NCI-H1105 (cell line): ENCODE measurements around the gene HRK.

Experiments
- DNase-seq: peaks from one replicate; lab custom pipeline; 2025; lab: John Stamatoyannopoulos, UW

Gene HRK

DNA sequence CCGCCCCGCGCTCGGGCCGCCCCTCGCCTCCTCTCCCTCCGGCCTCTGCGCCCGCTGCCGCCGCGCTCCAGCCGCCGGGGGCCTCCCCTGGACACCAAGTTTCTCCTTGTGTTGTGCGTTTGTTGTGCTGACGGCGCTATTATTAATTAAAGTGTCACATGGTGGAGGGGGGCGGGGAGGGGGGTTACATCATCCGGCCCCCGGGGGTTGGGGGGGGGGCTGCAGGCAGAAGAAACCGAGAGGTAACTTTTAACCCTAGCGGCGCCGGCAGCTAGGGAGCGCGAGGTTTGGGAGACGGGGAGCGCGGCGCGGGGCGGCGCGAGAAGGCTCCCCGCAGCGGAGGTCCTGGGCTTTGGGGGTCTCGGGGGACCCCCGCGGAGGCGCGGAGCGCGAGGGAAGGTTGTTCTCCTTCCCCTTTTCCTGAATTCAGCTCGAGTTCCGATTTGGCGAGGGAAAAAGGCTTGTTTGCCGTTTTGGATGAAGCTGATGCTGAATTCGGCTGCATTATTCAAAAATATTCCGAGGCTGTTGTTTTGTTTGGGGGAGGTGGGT, at the start of gene HRK:
Gene HRK, minus strand, starts transcription at position 117 of the 552 bp plus-strand sequence. CDS start 134 bp downstream, outside the sequence.
- DNase-seq, result peak; percentile 43

DNA sequence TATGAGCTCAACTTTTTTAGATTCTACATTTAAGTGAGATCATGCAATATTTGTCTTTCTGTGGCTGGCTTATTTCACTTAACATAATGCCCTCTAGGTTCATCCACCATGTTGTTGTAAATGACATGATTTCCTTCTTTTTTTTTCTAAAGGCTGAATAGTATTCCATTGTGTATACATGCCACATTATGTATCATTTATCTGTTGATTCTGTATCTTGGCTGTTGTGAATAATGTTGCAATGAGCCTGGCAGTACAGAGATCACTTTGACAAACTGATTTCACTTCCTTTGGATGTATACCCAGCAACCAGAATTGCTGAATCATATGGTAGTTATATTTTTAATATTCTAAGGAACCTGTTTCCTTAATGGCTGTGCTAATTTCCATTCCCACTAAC, 48.6 kb upstream of the HRK start:
- DNase-seq, result no peak

DNA sequence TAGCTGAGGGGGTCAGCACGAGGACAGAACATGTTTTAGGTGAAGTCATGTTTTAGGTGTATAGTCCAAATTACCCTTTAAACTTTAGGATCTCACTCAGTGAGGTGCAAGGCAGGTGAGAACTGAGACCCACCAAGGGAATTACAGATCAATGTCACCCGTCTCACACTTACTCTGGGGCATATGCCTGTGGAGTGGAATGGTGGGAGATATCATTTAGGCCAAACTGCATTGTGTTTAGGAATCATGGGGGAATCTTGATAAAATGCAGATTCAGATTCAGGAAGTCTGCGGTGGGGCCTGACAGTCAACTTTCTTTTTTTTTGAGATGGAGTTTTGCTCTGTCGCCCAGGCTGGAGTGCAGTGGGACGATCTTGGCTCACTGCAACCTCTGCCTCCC, 47.3 kb upstream of the HRK start:
- DNase-seq, result no peak

DNA sequence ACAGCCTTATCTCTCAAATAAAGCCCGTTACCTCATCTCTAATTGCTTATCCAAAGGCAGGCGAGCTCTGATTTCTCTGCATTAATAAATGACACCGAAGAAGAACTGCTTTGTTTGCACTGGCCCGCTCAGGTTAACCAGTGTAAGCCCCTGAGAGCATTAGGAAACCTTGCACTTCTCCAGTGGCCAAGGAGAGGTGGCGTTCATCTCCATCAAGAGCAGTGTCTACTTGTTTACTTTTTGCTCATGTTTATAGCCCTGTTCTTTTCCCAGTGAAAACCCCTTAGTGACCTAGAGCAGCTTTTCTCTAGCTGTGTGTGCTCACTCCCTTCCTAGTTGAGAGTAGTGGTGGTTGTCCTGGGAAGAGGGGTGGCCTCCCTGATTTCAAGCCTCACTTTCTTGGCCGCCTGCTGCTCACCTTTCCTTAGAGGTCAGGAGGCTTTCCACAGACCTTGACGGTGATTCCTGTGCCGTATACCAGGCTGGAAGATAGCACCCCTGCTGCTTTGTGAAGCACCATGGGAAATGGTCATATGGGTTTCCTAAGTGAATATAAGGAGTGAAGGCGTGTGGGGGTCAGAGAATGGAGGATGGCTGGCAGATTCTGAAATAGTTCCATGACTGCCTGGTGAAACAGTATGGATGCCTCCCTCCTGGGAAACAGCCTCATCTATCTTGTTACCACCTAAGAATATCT, 46.2 kb upstream of the HRK start:
- DNase-seq, result no peak

DNA sequence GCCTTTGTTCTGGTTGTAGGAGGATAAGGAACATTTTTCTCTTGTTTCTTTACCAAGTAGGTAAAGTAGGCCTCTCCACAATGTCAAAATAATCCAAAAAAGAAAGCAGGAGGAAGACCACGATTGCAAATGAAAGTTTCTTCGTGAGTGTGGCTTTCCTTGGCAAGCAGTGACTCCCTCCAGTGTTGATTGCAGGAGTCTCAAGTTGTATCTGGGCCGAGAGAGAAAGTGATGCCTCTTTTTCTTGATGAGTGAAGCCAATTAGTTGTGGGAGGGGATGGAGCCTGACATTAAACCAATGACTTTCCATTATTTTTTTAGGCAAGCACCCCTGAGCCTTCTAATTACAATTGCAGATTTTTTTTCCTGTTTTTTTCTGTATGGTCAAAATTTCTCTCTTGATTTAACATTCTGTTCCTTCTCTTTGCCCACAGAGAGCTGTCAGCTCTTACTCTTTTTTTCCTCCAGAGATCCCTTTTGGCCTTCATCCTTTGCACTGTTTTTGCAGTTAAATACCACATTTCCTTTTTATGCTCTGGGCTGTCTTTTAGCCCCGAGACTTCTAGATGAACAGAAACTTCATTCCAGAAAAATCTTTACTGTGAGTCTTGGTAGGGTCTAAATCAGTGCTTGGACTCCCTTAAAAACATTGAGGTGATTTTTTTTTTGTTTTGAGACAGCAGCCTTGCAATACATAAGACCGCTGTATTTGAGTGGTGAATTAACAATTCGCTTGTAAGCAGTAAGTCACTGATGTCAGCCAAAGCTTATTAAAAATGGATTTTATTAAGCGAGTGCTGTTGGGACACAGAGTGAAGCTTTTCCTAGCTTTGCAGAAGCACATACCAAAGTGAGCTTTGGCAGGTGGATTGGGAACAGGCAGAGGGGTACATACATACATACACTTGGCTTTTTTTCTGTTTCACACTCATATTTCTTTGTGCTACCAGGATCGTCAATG, 45.3 kb upstream of the HRK start:
- no peak for DNase-seq

DNA sequence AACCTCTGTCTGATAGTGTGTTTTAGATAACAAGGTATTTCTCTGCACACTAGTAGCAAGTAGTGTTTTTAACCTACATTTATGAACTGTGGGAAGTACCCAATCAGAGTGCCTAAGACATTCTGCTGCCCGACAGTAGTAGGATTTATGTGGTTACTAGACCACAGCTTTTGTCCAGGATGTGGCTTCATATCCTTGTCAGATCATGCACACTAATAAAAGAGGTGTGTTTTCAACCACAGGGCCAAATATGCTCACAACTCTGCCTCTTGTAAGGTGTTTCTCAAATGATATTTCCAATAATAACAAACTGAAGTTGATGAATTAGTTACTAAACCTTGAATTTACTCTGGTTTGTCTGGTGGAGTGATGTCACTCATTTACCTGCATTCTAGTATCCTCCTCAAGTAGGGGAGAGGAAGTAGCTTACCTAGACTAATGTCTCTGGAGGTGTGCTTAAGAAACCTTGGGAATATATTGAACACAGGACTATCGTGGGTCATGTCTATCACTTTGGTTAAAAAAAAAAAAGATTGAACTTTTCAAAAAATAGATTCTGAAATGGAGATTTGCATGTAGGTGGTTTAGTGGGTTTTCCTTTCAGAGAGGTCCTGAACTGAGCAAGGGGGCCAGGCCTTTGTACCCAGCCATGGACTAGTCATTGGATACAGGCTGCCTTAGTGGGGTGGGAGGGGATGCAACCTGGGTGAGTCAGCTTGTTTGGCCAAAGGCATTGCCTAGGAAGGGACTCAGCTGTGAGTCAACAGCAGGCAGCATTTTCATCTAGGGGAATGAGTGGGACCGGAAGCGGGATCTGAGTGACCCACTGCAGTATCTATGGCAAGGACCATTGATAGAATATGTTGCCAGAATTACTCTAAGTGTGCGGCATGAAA, 43.6 kb upstream of the HRK start:
- DNase-seq, result no peak

DNA sequence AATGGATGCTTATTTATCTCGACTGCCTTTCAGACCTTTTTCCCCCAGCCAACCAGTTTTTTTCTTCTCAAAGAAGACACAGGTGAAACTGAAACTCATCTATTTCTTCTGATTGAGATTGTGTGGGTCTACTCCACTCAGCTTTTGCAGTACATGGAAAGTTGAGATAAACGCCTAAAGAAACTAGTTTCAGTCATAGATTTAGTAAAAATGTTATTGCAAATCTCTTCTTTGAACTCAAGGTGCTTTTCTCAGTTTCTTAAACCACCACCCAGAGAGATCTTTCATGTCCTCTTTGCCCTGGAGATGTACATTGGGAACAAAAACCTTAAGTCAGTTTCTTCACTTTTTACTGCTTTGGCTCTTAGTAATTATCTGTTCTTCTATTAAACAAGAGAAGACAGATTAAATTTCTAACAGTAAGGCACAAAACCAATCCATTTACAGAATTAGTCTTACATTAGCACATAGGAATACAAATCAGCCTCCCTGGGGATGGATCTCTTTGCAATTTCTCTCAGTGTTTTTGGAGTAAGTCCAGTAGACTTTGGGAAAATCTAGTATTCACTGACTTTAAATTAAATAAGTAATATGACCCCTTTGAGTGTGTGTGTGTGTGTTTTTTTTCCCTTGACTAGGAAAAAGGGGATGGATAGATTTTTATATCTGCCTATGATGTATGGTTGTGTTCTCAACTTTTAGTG, 41.1 kb upstream of the HRK start:
- no peak for DNase-seq

DNA sequence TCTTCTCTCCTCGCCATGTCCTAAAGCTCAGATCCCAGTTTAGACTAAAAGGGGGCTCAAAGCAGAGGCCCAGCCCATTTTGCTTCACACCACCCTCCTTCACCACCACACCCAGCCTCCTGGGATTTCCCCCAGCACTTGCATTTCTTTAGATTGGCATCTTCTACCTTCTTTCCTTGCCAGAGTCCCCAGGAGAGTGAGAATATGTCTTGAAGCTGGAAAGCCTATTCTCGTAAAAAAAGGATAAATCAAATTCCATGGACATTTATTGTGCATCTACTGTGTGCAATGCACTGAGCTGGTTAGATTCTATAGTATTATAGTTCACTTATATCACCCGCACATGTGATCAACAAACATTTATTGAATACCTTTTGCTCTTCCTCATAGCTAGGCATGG, 39.7 kb upstream of the HRK start:
- no peak for DNase-seq

DNA sequence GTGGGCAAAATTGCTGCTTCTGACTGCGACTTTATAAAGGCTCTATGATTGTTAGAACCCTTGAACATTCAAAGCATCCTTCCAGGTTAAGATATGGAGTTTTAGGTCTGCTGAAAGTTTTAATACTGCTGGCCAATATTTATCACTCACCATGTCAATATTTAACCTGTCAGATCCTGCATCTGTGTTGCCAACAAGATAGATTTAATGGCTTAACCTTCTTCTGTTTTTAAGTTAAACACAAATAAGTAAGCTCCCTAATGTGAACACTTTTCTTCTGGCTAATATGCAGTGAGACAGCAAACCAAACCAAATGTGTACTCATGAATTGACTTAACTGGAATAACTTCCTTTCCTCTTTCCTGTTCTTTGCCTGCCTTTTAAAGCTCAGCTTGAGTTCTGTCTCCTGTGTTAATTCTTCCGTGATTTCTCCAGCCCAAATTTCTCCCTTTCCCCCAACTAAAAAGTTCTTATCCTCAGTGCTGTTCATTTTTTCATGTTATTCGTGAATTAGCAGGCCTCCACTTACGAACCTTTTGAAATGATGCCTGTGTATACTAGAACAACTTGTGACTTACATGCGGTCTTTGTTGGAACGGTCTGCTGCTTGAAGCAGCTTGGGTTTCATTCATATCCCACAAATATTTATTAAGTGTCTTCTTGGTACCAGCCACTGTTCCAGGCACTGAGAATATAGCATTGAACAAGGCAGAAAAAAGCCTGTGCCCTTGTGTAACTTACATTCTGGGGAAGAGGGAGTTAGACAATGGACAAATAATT, 38.7 kb upstream of the HRK start:
- DNase-seq, result no peak

DNA sequence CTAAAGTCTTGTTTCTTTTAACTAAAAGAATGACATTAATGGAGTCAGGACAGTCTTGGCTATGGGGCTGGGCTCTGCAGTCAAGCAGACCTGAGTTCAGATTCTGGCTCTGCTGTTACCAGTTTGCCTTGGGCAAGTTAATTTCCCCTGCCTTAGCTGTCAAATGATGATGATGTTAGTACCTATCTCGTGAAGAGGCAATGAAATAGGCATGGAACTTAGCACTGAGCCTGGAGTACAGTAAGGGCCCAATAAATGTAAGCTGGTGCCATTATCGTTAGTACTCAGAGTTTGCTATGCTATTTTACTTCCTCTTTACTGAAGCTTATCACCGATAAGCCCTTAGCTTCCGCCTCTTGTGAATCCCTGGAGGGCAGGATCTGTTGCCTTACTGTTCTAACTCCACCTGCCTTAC, 38.0 kb upstream of the HRK start:
- no peak for DNase-seq

DNA sequence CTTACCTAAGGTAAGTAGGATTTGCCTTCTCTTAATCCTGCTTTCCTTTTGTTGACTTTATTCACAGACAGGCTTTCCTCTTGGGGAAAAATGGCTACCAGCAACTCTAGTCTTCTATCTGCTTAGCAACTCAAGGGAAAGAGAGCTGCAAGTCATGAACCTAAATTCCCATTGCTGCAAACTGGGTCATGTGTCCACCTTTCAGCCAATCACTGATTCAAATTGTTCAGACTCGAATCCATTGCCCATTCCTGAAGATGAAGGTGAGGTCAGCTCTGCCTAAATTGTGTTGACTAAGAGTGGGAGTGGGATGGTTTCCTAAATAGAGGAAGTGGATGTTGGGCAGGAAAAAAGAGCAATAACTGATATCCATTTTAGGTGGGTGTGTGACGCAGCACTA, 37.2 kb upstream of the HRK start:
- DNase-seq, result no peak

DNA sequence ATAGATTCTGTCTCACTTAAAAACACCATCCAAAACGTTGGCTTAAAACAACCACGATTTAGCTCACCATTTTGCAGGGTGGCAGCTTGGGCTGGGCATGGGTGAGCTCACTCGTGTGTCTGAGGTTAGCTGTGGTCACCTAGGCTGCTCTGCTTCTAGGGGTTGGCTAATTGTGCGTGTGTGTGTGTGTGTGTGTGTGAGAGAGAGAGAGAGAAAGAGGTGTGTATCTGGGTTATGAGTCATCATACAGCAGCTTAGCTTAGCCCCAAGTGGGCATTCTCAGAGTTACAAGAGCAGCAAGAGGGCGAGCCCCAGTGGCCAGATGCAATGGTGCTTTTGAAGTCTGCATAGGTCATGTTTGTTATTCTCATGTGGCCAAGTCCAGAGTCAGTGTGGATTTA, 35.5 kb upstream of the HRK start:
- no peak for DNase-seq

DNA sequence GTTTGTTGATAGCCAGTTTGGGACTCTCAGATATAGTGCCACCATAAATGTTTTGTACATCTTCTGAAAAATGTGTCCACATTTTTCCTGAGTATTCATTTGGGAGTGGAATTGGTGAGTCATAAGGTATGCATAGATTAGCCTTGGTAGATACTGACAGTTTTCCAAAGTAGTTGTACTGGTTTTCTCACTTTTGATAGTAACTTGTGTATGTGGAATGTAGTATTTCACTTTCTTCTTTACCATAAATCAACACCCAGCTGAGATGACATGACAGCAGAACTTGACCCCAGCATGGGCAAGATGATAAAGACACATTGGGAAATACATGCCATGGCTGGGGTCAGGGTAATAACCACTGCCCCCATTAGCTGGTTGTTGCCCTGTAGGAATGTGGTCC, 34.9 kb upstream of the HRK start:
- DNase-seq, result no peak

DNA sequence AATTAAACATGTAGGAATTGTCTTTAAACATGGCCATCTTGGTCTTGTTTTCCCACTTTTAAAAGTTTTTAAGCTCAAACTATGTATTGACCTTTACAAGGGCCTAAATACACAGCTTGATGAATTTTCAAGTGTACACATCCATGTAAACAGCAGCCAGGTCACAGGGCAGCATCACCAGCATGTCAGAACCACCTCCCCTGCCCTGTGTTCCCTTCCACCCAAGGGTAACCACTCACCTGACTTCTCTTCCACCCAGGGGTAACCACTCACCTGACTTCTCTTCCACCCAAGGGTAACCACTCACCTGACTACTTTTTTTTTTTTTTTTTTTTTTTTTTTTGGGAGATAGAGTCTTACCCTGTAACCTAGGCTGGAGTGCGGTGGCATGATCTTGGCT, 34.1 kb upstream of the HRK start:
- DNase-seq, result no peak

DNA sequence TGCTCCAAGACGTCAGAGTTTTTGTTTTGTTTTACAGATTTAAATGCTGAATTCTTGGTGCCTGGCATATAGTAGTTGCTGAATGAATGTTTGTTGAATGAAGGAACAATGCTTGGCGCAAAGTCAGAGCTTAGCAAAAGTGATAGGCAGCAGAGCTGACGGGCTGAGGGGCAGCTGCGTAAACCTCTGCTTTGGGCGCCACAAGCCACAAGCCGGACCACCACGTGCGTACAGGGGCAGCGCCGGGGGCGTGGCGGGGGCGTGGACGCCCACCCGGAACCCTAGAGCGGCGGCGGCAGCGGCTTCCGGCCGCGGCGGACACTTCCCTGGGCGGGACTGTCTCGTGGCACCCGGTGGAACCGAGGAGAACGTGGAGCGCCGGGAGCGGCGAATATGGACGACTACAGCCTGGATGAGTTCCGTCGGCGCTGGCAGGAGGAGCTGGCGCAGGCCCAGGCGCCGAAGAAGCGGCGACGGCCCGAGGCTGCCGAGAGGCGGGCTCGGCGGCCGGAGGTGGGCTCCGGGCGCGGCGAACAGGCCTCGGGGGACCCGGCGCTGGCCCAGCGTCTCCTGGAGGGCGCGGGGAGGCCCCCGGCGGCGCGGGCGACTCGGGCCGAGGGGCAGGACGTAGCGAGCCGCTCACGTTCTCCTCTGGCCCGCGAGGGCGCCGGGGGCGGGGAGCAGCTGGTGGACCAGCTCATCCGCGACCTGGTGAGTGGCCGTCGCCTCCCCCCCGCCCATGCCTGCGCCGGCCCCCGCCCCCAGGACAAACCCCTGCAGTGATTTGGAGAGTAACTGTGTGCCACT, 29.6 kb upstream of the HRK start, which contains the start of gene FBXW8:
Gene FBXW8, plus strand, starts transcription at position 306 of the 807 bp plus-strand sequence. Its CDS starts 88 bp downstream, at position 394.
- DNase-seq, result peak; percentile 77

DNA sequence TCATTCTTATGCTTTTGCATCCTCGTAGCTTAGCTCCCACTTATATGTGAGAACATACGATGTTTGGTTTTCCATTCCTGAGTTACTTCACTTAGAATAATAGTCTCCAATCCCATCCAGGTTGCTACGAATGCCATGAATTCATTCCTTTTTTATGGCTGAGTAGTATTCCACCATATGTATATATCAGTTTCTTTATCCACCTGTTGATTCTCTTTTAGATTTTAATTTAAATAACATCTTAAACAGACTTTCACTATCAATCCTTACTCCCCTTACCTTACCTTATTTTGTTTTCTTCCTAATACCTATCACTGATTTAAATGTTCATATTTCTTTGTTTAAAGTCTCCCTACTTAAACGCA, 29.0 kb upstream of the HRK start:
- DNase-seq, result no peak

DNA sequence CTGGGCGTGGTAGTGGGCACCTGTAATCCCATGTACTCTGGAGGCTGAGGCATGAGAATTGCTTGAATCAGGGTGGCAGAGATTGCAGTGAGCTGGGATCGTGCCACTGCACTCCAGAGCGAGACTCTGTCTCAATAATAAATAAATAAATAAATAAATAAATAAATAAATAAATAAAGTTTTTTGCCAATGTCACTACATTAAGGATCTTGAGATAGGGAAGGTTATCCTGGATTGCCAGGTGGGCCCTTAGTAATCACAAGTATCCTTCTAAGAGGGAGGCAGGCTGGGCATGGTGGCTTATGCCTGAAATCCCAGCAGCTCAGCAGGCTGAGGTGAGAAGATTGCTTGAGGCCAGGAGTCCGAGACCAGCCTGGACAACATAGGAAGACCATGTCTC, 25.0 kb upstream of the HRK start:
- no peak for DNase-seq

DNA sequence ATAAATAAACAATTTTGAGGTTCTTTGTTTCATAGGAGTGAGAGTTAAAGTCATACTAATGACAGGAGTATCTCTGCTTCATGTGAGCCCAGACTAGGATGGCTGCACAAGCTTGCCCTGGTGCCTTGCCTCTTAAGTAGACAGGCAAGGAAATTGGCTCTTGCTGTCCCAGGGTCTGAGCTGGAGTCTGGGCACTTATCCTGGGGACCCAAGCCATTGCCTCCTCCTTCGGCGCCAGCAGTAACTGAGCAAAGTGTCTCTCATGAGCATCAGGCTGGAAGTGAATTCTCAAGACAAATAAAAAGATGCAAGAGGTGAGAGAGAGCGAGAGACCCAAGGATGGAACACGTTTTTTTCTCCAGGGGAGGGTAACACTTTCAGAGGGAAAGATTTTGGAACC, 22.6 kb upstream of the HRK start:
- no peak for DNase-seq

DNA sequence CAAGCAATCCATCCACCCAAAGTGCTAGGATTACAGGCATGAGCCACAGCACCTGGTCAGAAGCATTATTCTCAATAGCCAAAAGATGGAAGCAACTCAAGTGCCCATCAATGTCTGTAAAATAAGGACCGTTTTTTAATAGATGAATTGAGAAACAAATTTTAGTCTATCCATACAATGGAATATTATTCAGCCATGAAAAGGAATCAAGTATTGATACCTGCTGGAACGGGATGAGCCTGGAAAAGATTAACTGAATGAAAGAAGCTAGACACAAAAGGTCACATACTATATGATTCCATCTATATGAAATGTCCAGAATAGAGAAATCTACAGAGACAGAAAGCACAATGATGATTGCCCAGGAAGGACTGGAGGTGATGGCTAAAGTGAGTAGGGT, 20.4 kb upstream of the HRK start:
- DNase-seq, result no peak

DNA sequence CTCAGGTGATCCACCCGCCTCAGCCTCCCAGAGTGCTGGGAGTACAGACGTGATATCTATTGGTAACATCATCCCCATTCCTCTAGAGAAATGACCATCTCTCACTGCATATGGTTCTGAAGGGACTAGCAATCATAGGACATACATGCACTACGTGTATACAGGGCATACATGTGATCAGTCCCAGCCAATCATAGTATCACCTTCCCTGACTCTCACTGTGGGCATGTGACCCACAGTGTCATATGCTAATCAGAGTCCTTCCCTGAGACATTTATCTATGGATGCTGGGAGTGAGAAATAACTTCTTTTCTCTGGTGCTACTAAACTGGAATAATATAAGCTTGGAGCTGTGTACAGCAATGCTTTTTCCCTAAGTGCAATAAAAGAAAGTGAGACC, 17.4 kb upstream of the HRK start:
- DNase-seq, result no peak
